ENCODE data around the gene EIF5A. TPM values are rescaled to one million over a fixed set of nuclear protein-coding genes. Genes with fewer than 3 reads are reported as not detected.

Gene EIF5A
- total and polyA plus RNA-seq, 2 of the 8 experiments (the other 6 are each of a cell fraction or from before 2014, with no cell fraction given) = 717 to 1,172 TPM

GRCh38 chr17:7289256-7290032 is 18.0 kb upstream of the EIF5A start (continued):
- TF ChIP-seq CHD7 (IDR thresholded peaks at IDR 0.05; ENCODE audit: insufficient replicate concordance, low read length) (no peak), GTF2F1 (IDR thresholded peaks at IDR 0.05; ENCODE audit: borderline replicate concordance, low read depth, low read length) (no peak), KDM4A (IDR thresholded peaks at IDR 0.05; ENCODE audit: low read depth, low read length, severe bottlenecking) (no peak), YY1 (IDR thresholded peaks at IDR 0.05; ENCODE audit: low read depth, low read length) (no peak), SUZ12 (IDR thresholded peaks at IDR 0.05; ENCODE audit: low read length) (no peak), BACH1 (IDR thresholded peaks at IDR 0.05; ENCODE audit: low read length) (no peak), CEBPB (IDR thresholded peaks at IDR 0.05; ENCODE audit: low read depth, low read length) (no peak), SIX5 (IDR thresholded peaks at IDR 0.05; ENCODE audit: low read depth, low read length) (no peak), SP2 (IDR thresholded peaks at IDR 0.05; ENCODE audit: low read length) (no peak), EZH2 (IDR thresholded peaks at IDR 0.05; ENCODE audit: low read depth, low read length, severe bottlenecking) (no peak), HDAC2 (IDR thresholded peaks at IDR 0.05; ENCODE audit: borderline replicate concordance in 1 of 2, low read depth in 2 of 2, low read length in 2 of 2) (no peak)

All from H1 (cell line).